HepG2 (cell line): ENCODE results near the gene TEAD1. TPM values are rescaled to one million over a fixed set of nuclear protein-coding genes. Genes with fewer than 3 reads are reported as not detected.

Source experiments
- ATAC-seq: fragments of 200-7000 bp; cut with Tn5 transposase; 3 replicates; pipeline ENCODE4 v1.9.1; 2020; ENCODE audit warnings: mild to moderate bottlenecking, moderate library complexity
- BruUV-seq: library from RNA; stranded (reverse); fragments of 400-500 nt; replicated peaks from 2 replicates; lab custom pipeline; 2021; lab: Mats Ljungman, UMichigan
- CTCF ChIA-PET: fragments of 300-600 bp; formaldehyde crosslinking; extraction: SDS; loops from one replicate; lab custom pipeline; 2021; ENCODE audit warnings: low total read pairs, inconsistent platforms, low intra/inter-chr PET ratio; lab: Yijun Ruan, JAX
- POLR2A ChIA-PET: fragments of 350-600 bp; sonication (Branson Sonifier 250); formaldehyde crosslinking; loops from one replicate; lab custom pipeline; 2020; ENCODE audit warnings: antibody characterized with exemption, inconsistent platforms; lab: Yijun Ruan, JAX
- DNase-seq: peaks from one replicate; pipeline ENCODE4 v3.0.0-alpha.2; 2015; ENCODE audit warnings: low spot score
- FAIRE-seq: peaks from 3 replicates; lab custom pipeline; 2011; peaks lifted over from hg19 to GRCh38; lab: Jason Lieb, UNC
- H2AFZ ChIP-seq: one replicate; pipeline ENCODE4 v1.6.1; 2011; ENCODE audit warnings: low read length, inconsistent platforms
- H3K27ac ChIP-seq: fragments of 300-600 bp; 3 replicates; pipeline ENCODE4 v1.8.0; 2011; ENCODE audit warnings: mixed run types, mild to moderate bottlenecking, mixed read lengths, low read length, inconsistent platforms; ENCODE audit not compliant: insufficient read depth; ENCODE audit errors: extremely low read length
- H3K27me3 ChIP-seq, 2 experiments: fragments of 200-600 bp in 1 of 2; 2 replicates in 1 of 2; 3 replicates in 1 of 2; pipeline versions ENCODE4 v1.6.0 to v1.8.0; 2011; ENCODE audit warnings: low read length in 2 of 2, mild to moderate bottlenecking in 2 of 2, moderate library complexity in 2 of 2, inconsistent platforms in 1 of 2; ENCODE audit not compliant: insufficient read depth in 2 of 2, control insufficient read depth in 1 of 2
- H3K36me3 ChIP-seq, 2 experiments: fragments of 200-600 bp in 1 of 2; replicated peaks in 1 of 2; 2 replicates in 1 of 2; 3 replicates in 1 of 2; pipeline versions ENCODE4 v1.5.1 to v1.8.0; 2011; ENCODE audit warnings: low read length in 2 of 2, inconsistent platforms in 1 of 2; ENCODE audit not compliant: insufficient read depth in 2 of 2, control insufficient read depth in 1 of 2
- H3K4me1 ChIP-seq: 2 replicates; pipeline ENCODE4 v1.5.1; 2012; ENCODE audit warnings: low read length, inconsistent platforms; ENCODE audit not compliant: insufficient read depth
- H3K4me2 ChIP-seq: 2 replicates; pipeline ENCODE4 v1.6.0; 2011; ENCODE audit warnings: low read depth, low read length, inconsistent platforms
- H3K4me3 ChIP-seq, 3 experiments: fragments of 200-600 bp in 1 of 3; sonication (generic), shearing (Covaris generic) in 1 of 3; replicated peaks in 1 of 3; 2 replicates each; pipeline ENCODE4 v1.5.1; 2011 to 2016; ENCODE audit warnings: low read length in 3 of 3, inconsistent platforms in 2 of 3, low read depth in 2 of 3, mild to moderate bottlenecking in 2 of 3, control low read depth in 1 of 3, mixed read lengths in 1 of 3; ENCODE audit not compliant: insufficient read depth in 1 of 3
- H3K79me2 ChIP-seq: one replicate; pipeline ENCODE4 v1.6.1; 2011; ENCODE audit warnings: low read length, inconsistent platforms; ENCODE audit not compliant: insufficient read depth
- H3K9ac ChIP-seq: 2 replicates; pipeline ENCODE4 v1.6.0; 2011; ENCODE audit warnings: mild to moderate bottlenecking, low read depth, low read length, inconsistent platforms; ENCODE audit not compliant: insufficient read depth
- H3K9me3 ChIP-seq: 2 replicates; pipeline ENCODE4 v1.5.1; 2012; ENCODE audit warnings: mild to moderate bottlenecking, low read length
- H4K20me1 ChIP-seq: 2 replicates; pipeline ENCODE4 v1.6.0; 2011; ENCODE audit warnings: inconsistent platforms, mild to moderate bottlenecking, low read length, moderate library complexity; ENCODE audit not compliant: insufficient read depth
- ARID2 ChIP-seq: sonication (generic); formaldehyde crosslinking; IDR thresholded peaks from 2 replicates; pipeline ENCODE4 v1.8.1; 2022; ENCODE audit warnings: mild to moderate bottlenecking, missing genetic modification reagents, borderline replicate concordance
- JUN ChIP-seq: sonication (generic); formaldehyde crosslinking; IDR thresholded peaks from 2 replicates; pipeline ENCODE4 v1.4.0; 2020; ENCODE audit warnings: mild to moderate bottlenecking, missing genetic modification reagents
- SRSF9 ChIP-seq: fragments of 200-400 bp; formaldehyde crosslinking; IDR thresholded peaks from 2 replicates; pipeline ENCODE4 v1.6.1; 2018; ENCODE audit warnings: borderline replicate concordance, mild to moderate bottlenecking, low read depth, low read length; ENCODE audit not compliant: insufficient read depth, poor library complexity, severe bottlenecking
- ZFP41 ChIP-seq: sonication (generic); formaldehyde crosslinking; IDR thresholded peaks from 2 replicates; pipeline ENCODE4 v1.4.0; 2020; ENCODE audit warnings: mild to moderate bottlenecking, missing genetic modification reagents, borderline replicate concordance
- WGBS: methylation state at CpG from one replicate; pipeline ENCODE4 v1.1.6; 2017; ENCODE audit warnings: low lambda C conversion rate; 5-methylcytosine and 5-hydroxymethylcytosine counted together
- in situ Hi-C: cut with HindIII; loops from 2 replicates; pipeline ENCODE4 v1.10.0; 2017; ENCODE audit warnings: low pct_unique_long_range_greater_than_20kb; ENCODE audit not compliant: extremely low pct_ligation_motif_present
- intact Hi-C: fragments of 100-400 bp; cut with micrococcal nuclease; formaldehyde crosslinking; loops from one replicate; pipeline ENCODE4 v1.10.0; 2022; ENCODE audit not compliant: unreplicated experiment
- polyA plus RNA-seq, 8 experiments: library from polyadenylated mRNA; depleted of rRNA in 3 of 8; stranded (reverse) in 7 of 8; unstranded in 1 of 8; fragments of >200 nt; fragmentation: Illumina TruSeq in 4 of 8; extraction: Trizol in 4 of 8; gene quantifications; 2 replicates each; pipeline versions ENCODE4 v1.2.1 to v1.2.3, GENCODE V29; 2011 to 2016; ENCODE audit warnings: low read depth in 4 of 8, missing spikeins in 1 of 8, mixed read lengths in 1 of 8; ENCODE audit not compliant: insufficient read depth in 1 of 8
- total RNA-seq, 5 experiments: library from RNA; depleted of rRNA; stranded (reverse); fragments of >200 nt; fragmentation: Illumina TruSeq; extraction: Trizol; gene quantifications; 2 replicates each; pipeline ENCODE4 v1.2.3, GENCODE V29; 2016; ENCODE audit warnings: low read depth in 1 of 5
- TF ChIP-seq, protein P1 (sequence below): sonication (generic); formaldehyde crosslinking; IDR thresholded peaks from 2 replicates; pipeline ENCODE4 v1.5.0; 2020; ENCODE audit warnings: mild to moderate bottlenecking, missing genetic modification reagents

The TEAD1 gene
- total and polyA plus RNA-seq, 2 of the 13 experiments (the other 11 are each of a cell fraction or from before 2014, with no cell fraction given), result 20.1 to 30.5 TPM

DNA sequence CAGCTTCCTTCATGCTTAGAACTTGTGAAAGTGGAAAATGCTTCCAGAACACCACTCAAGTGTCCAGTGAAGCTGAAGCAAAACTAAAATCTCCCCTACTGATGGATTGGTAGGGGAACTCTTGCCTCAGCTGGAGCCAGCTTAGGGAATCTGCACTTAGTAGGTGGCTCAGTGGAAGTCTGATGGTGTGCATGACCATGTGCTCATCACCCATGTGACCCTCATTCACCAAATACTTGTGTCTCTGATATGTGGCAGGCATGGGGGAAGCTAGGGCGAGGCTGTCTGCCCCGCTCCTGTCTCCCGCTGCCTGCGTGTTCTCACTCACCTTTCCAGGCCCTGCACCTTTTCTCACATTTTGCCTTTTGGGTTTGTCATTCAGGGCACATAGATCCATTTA lies 7.2 kb downstream of the TEAD1 start:
- Histone ChIP-seq H3K36me3 (no peaks in the 10 kb centered on the region; a peak in 3 of 5 replicates), H3K9me3 (no peaks in the 10 kb centered on the region), H3K9ac (no peak overlapping the region), H3K27me3 (no peaks in the 10 kb centered on the region), H3K4me1 (peaks cover 98% of the 10 kb centered on the region), H3K27ac (no peak overlapping the region), H3K4me2 (no peak overlapping the region), H3K79me2 (peaks cover 97% of the 10 kb centered on the region), H4K20me1 (peaks cover 13% of the 10 kb centered on the region), H2AFZ (no peak overlapping the region), H3K4me3 (no peak overlapping the region)
- ChIA-PET POLR2A (interaction anchor here (1.9 kb wide), 1 partner anchor 11 kb away, joined by 15 read pairs; no protein-coding TSS in a partner anchor), CTCF (no interaction called here)
- no TSS peak for BruUV-seq
- WGBS, result 98% methylated on average over 4 of the region's 4 CpGs
- TF ChIP-seq SRSF9 (no peak), JUN (CRISPR knock-in tag) (no peak), ARID2 (CRISPR knock-in tag) (no peak), ZFP41 (CRISPR knock-in tag) (no peak)
- TF ChIP-seq, protein P1, sequence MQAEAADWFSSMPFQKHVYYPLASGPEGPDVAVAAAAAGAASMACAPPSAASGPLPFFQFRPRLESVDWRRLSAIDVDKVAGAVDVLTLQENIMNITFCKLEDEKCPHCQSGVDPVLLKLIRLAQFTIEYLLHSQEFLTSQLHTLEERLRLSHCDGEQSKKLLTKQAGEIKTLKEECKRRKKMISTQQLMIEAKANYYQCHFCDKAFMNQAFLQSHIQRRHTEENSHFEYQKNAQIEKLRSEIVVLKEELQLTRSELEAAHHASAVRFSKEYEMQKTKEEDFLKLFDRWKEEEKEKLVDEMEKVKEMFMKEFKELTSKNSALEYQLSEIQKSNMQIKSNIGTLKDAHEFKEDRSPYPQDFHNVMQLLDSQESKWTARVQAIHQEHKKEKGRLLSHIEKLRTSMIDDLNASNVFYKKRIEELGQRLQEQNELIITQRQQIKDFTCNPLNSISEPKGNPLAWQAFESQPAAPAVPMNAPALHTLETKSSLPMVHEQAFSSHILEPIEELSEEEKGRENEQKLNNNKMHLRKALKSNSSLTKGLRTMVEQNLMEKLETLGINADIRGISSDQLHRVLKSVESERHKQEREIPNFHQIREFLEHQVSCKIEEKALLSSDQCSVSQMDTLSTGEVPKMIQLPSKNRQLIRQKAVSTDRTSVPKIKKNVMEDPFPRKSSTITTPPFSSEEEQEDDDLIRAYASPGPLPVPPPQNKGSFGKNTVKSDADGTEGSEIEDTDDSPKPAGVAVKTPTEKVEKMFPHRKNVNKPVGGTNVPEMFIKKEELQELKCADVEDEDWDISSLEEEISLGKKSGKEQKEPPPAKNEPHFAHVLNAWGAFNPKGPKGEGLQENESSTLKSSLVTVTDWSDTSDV (CRISPR knock-in tag), result no peak
- ATAC-seq, result no peak
- FAIRE-seq, result no peak
- no peak for DNase-seq
- in situ Hi-C loops (no loop called here), intact Hi-C loops (no loop called here)
